Endothelial cell of umbilical vein (primary cell): ENCODE results near the gene UST. TPM values are rescaled to one million over a fixed set of nuclear protein-coding genes. Genes with fewer than 3 reads are reported as not detected.

Experiments
- BruUV-seq: library from RNA; stranded (reverse); fragments of 400-500 nt; replicated peaks from 2 replicates; lab custom pipeline; 2021; lab: Mats Ljungman, UMichigan
- CTCF ChIA-PET: fragments of 300-600, 350-600 bp; sonication (Branson Sonifier 250); formaldehyde crosslinking; loops from one replicate; lab custom pipeline; 2021; ENCODE audit warnings: antibody characterized with exemption, inconsistent platforms; lab: Charles Lee
- POLR2A ChIA-PET: fragments of 300-600, 350-600 bp; sonication (Branson Sonifier 250); formaldehyde crosslinking; loops from one replicate; lab custom pipeline; 2021; ENCODE audit warnings: antibody characterized with exemption, inconsistent platforms; lab: Charles Lee
- DNase-seq: peaks from one replicate; pipeline ENCODE4 v3.0.0-alpha.2; 2011; ENCODE audit warnings: low read depth, low spot score
- FAIRE-seq: peaks from 2 replicates; lab custom pipeline; 2011; peaks lifted over from hg19 to GRCh38; lab: Jason Lieb, UNC
- H2AFZ ChIP-seq: 2 replicates; pipeline ENCODE4 v1.6.0; 2012; ENCODE audit warnings: low read depth, low read length, control low read depth, inconsistent platforms
- H3K27ac ChIP-seq: 2 replicates; pipeline ENCODE4 v1.5.1; 2011; ENCODE audit warnings: low read depth, mild to moderate bottlenecking, control low read depth, low read length, moderate library complexity; ENCODE audit not compliant: insufficient read depth
- H3K27me3 ChIP-seq, 2 experiments: 2 replicates each; pipeline versions ENCODE4 v1.6.0 to v1.6.1; 2011; ENCODE audit warnings: low read length in 2 of 2, mixed read lengths in 1 of 2; ENCODE audit not compliant: control insufficient read depth in 2 of 2, insufficient read depth in 2 of 2
- H3K36me3 ChIP-seq, 2 experiments: 2 replicates in 1 of 2; 3 replicates in 1 of 2; pipeline ENCODE4 v1.5.1; 2011; ENCODE audit warnings: low read length in 2 of 2, mild to moderate bottlenecking in 1 of 2, moderate library complexity in 1 of 2; ENCODE audit not compliant: control insufficient read depth in 2 of 2, insufficient read depth in 2 of 2; ENCODE audit errors: extremely low read depth in 1 of 2
- H3K4me1 ChIP-seq: 3 replicates; pipeline ENCODE4 v1.5.1; 2011; ENCODE audit warnings: mild to moderate bottlenecking, low read length; ENCODE audit not compliant: control insufficient read depth, insufficient read depth; ENCODE audit errors: extremely low read depth
- H3K4me2 ChIP-seq: 2 replicates; pipeline ENCODE4 v1.6.1; 2011; ENCODE audit warnings: low read length, control low read depth, mixed read lengths; ENCODE audit not compliant: insufficient read depth
- H3K4me3 ChIP-seq, 3 experiments: fragments of 200-600 bp in 1 of 3; sonication (generic), shearing (Covaris generic) in 1 of 3; replicated peaks in 1 of 3; 2 replicates each; pipeline ENCODE4 v1.5.1; 2011 to 2016; ENCODE audit warnings: control low read depth in 3 of 3, low read length in 3 of 3, mild to moderate bottlenecking in 2 of 3, inconsistent platforms in 1 of 3, low read depth in 1 of 3, moderate library complexity in 1 of 3; ENCODE audit not compliant: insufficient read depth in 1 of 3
- H3K79me2 ChIP-seq: 2 replicates; pipeline ENCODE4 v1.6.0; 2012; ENCODE audit warnings: low read length, inconsistent platforms; ENCODE audit not compliant: control insufficient read depth, insufficient read depth
- H3K9ac ChIP-seq: replicated peaks from 2 replicates; pipeline ENCODE3; 2011; ENCODE audit warnings: low read length, control low read depth; ENCODE audit not compliant: insufficient read depth; ENCODE audit errors: extremely low read depth
- H3K9me1 ChIP-seq: replicated peaks from 3 replicates; pipeline ENCODE4 v1.6.0; 2011; ENCODE audit warnings: mild to moderate bottlenecking, low read length; ENCODE audit not compliant: control insufficient read depth, insufficient read depth; ENCODE audit errors: extremely low read depth
- H3K9me3 ChIP-seq: replicated peaks from 2 replicates; pipeline ENCODE4 v1.5.1; 2012; ENCODE audit warnings: low read length, inconsistent platforms; ENCODE audit not compliant: control insufficient read depth, insufficient read depth
- H4K20me1 ChIP-seq: replicated peaks from 2 replicates; pipeline ENCODE3; 2011; ENCODE audit warnings: mild to moderate bottlenecking, low read length; ENCODE audit not compliant: control insufficient read depth, insufficient read depth; ENCODE audit errors: extremely low read depth
- CTCF ChIP-seq, 2 donors: IDR thresholded peaks; 1 replicate in 1 of 2; 2 replicates in 1 of 2; pipeline ENCODE4 v1.5.1; 2011; ENCODE audit warnings: low read length in 2 of 2, mild to moderate bottlenecking in 2 of 2, moderate library complexity in 2 of 2, control low read depth in 1 of 2, inconsistent platforms in 1 of 2, low read depth in 1 of 2; ENCODE audit not compliant: insufficient read depth in 1 of 2; ENCODE audit errors: extremely low read depth in 1 of 2
- EZH2 ChIP-seq: IDR thresholded peaks from 2 replicates; pipeline ENCODE4 v1.6.1; 2012; ENCODE audit warnings: borderline replicate concordance, low read depth, mild to moderate bottlenecking, moderate library complexity, low read length, inconsistent platforms; ENCODE audit not compliant: severe bottlenecking
- FOS ChIP-seq: IDR thresholded peaks from 2 replicates; pipeline ENCODE4 v1.6.1; 2011; ENCODE audit warnings: mild to moderate bottlenecking, low read length, moderate library complexity, borderline replicate concordance; ENCODE audit not compliant: insufficient read depth
- GATA2 ChIP-seq: IDR thresholded peaks from 2 replicates; pipeline ENCODE4 v1.7.0; 2011; ENCODE audit warnings: low read depth, mild to moderate bottlenecking, moderate library complexity, mixed read lengths, low read length; ENCODE audit not compliant: insufficient read length, insufficient read depth
- JUN ChIP-seq: IDR thresholded peaks from 2 replicates; pipeline ENCODE4 v1.6.1; 2011; ENCODE audit warnings: borderline replicate concordance, low read depth; ENCODE audit not compliant: insufficient read length, insufficient read depth
- MAX ChIP-seq: IDR thresholded peaks from 2 replicates; pipeline ENCODE4 v1.6.1; 2011; ENCODE audit not compliant: insufficient read depth, insufficient read length
- MYC ChIP-seq: IDR thresholded peaks from one replicate; pipeline ENCODE4 v1.6.1; 2011; ENCODE audit warnings: mild to moderate bottlenecking, low read depth, low read length
- POLR2A ChIP-seq: IDR thresholded peaks from 2 replicates; pipeline ENCODE4 v1.6.1; 2012; ENCODE audit warnings: low read depth, mild to moderate bottlenecking, control low read depth, low read length
- POLR2AphosphoS5 ChIP-seq: IDR thresholded peaks from 2 replicates; pipeline ENCODE4 v1.6.1; 2012; ENCODE audit warnings: low read depth, mild to moderate bottlenecking, control low read depth, low read length, moderate library complexity; ENCODE audit not compliant: insufficient read depth
- dilution Hi-C: fragments of 300-500 bp; cut with MboI; formaldehyde crosslinking; loops from one replicate; pipeline ENCODE4 v1.15.0; 2019; ENCODE audit warnings: low sequenced_read_pairs; ENCODE audit not compliant: extremely low pct_ligation_motif_present
- intact Hi-C: fragments of 100-400 bp; cut with micrococcal nuclease; formaldehyde crosslinking; loops from one replicate; pipeline ENCODE4 v1.10.0; 2022
- polyA plus RNA-seq, 4 experiments: library from polyadenylated mRNA; depleted of rRNA in 3 of 4; stranded (reverse) in 3 of 4; unstranded in 1 of 4; fragments of >200 nt; gene quantifications; 2 replicates each; pipeline versions ENCODE4 v1.2.1 to v1.2.3, GENCODE V29; 2011 to 2012; ENCODE audit warnings: missing spikeins in 1 of 4
- total RNA-seq: library from RNA; stranded (reverse); gene quantifications from 2 replicates; pipeline ENCODE4 v1.2.3, GENCODE V29; 2021

Gene UST
- total and polyA plus RNA-seq, 2 donors (not counting 3 experiments of a cell fraction or from before 2014, with no cell fraction given) = 0.26 to 0.84 TPM

DNA sequence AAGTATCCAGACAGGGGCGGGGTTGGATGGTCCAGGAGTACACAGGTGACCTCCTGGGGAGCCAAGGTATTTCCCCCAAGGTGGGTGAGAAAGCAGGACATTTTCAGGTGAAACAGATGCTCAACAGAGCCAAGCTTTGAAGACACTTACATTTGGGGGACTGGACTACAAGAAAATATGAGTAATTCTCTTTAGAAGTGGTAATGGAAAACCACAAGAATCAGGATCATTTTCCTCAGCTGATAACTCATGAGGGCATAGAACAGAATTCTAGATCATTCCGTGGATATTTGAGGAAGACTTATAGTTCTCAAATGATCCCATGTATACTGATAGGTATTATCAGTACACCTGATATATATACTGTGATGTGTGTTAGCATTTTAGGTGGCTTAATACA lies 89.9 kb downstream of the UST start:
- dilution Hi-C loops = no loop called here
- Histone ChIP-seq H3K4me1 (no peaks in the 10 kb centered on the region), H3K9me3 (no peaks in the 10 kb centered on the region), H3K27ac (no peak overlapping the region), H3K36me3 (no peaks in the 10 kb centered on the region), H3K27me3 (no peaks in the 10 kb centered on the region), H2AFZ (no peak overlapping the region), H3K4me3 (no peak overlapping the region), H4K20me1 (no peaks in the 10 kb centered on the region), H3K9ac (no peak overlapping the region), H3K9me1 (no peaks in the 10 kb centered on the region), H3K79me2 (no peaks in the 10 kb centered on the region), H3K4me2 (no peak overlapping the region)
- intact Hi-C loops = no loop called here
- ChIA-PET POLR2A (no interaction called here), CTCF (no interaction called here)
- DNase-seq (no peak), FAIRE-seq (no peak)
- BruUV-seq = no TSS peak
- TF ChIP-seq EZH2 = no peak
- no peak for TF ChIP-seq MYC
- TF ChIP-seq POLR2A = no peak
- TF ChIP-seq POLR2AphosphoS5 = no peak
- no peak for TF ChIP-seq FOS
- no peak for TF ChIP-seq CTCF (IDR thresholded peaks at IDR 0.05; ENCODE audit: extremely low read depth in 1 of 2, insufficient read depth in 1 of 2, low read depth in 1 of 2, low read length in 2 of 2)
- no peak for TF ChIP-seq MAX

GRCh38 chr6:148837941-148838340 lies 91.1 kb downstream of the UST start:
- Histone ChIP-seq H3K4me1 (no peaks in the 10 kb centered on the region), H3K9me1 (no peaks in the 10 kb centered on the region), H2AFZ (no peak overlapping the region), H3K27ac (no peak overlapping the region), H3K9me3 (no peaks in the 10 kb centered on the region), H3K27me3 (no peaks in the 10 kb centered on the region), H3K9ac (no peak overlapping the region), H3K36me3 (no peaks in the 10 kb centered on the region), H4K20me1 (no peaks in the 10 kb centered on the region), H3K79me2 (no peaks in the 10 kb centered on the region), H3K4me3 (no peak overlapping the region), H3K4me2 (no peak overlapping the region)
- ChIA-PET POLR2A (no interaction called here), CTCF (no interaction called here)
- intact Hi-C loops (no loop called here), dilution Hi-C loops (no loop called here)
- TF ChIP-seq EZH2 = no peak
- no peak for TF ChIP-seq JUN
- TF ChIP-seq MAX = no peak
- TF ChIP-seq MYC = no peak
- no peak for TF ChIP-seq CTCF (IDR thresholded peaks at IDR 0.05; ENCODE audit: extremely low read depth in 1 of 2, insufficient read depth in 1 of 2, low read depth in 1 of 2, low read length in 2 of 2)
- no peak for TF ChIP-seq GATA2
- TF ChIP-seq FOS = no peak
- TF ChIP-seq POLR2A = no peak
- no peak for TF ChIP-seq POLR2AphosphoS5
- no peak for FAIRE-seq
- no TSS peak for BruUV-seq
- DNase-seq = no peak
